ENCODE results near the gene WDR27. TPM values are rescaled to one million over a fixed set of nuclear protein-coding genes. Genes with fewer than 3 reads are reported as not detected.

Gene WDR27
- total and polyA plus RNA-seq, 10 of the 15 experiments (the other 5 are each of a cell fraction or from before 2014, with no cell fraction given) = 1.9 to 33.2 (median 19.0) TPM

GRCh38 chr6:169502445-169502844 lies 199.4 kb downstream of the WDR27 start:
- no peaks in the 10 kb centered on the region for H3K27me3 ChIP-seq (replicated peaks in 1 of 2; ENCODE audit: control insufficient read depth in 2 of 2, insufficient read depth in 2 of 2, low read length in 1 of 2)
- no peaks in the 10 kb centered on the region for H3K4me1 ChIP-seq (ENCODE audit: control insufficient read depth, insufficient read depth, low read length)
- no peak overlapping the region for H2AFZ ChIP-seq (ENCODE audit: control insufficient read depth, low read depth, low read length)
- no TSS peak for BruUV-seq (replicated peaks)
- TF ChIP-seq NFYA (IDR thresholded peaks at IDR 0.05; ENCODE audit: borderline replicate concordance, low read depth, low read length) (no peak), NFYB (IDR thresholded peaks at IDR 0.05; ENCODE audit: insufficient read depth, low read depth, low read length) (no peak), HDAC2 (IDR thresholded peaks at IDR 0.05) (no peak)
- ATAC-seq (no peak), DNase-seq (ENCODE audit: low read depth, low spot score) (no peak), FAIRE-seq (no peak)
- CTCF ChIA-PET = no interaction called here
- no peaks in the 10 kb centered on the region for H3K36me3 ChIP-seq (ENCODE audit: control insufficient read depth in 2 of 2, insufficient read depth in 2 of 2, low read length in 1 of 2)
- in situ Hi-C loops (cut with MboI) (no loop called here), intact Hi-C loops (cut with micrococcal nuclease; ENCODE audit: unreplicated experiment) (no loop called here)
- no peaks in the 10 kb centered on the region for H3K9me3 ChIP-seq (replicated peaks; ENCODE audit: control insufficient read depth, insufficient read depth, low read length)
- no peak overlapping the region for H3K27ac ChIP-seq (ENCODE audit: control insufficient read depth, insufficient read depth)
- H3K4me3 ChIP-seq = no peak overlapping the region
- no peaks in the 10 kb centered on the region for H4K20me1 ChIP-seq (ENCODE audit: control insufficient read depth, insufficient read depth)
- H3K9ac ChIP-seq (ENCODE audit: control insufficient read depth, insufficient read depth, low read length) = no peak overlapping the region
- no peak overlapping the region for H3K4me2 ChIP-seq (ENCODE audit: control insufficient read depth, insufficient read depth)
- RAD21 ChIA-PET (ENCODE audit: unreplicated experiment) = no interaction called here
- POLR2A ChIA-PET = no interaction called here
- WGBS (ENCODE audit: insufficient coverage, insufficient replicate concordance, low lambda C conversion rate, missing lambda C conversion rate) = 69% methylated on average over 16 of the region's 22 CpGs
- no peaks in the 10 kb centered on the region for H3K79me2 ChIP-seq (ENCODE audit: control insufficient read depth, insufficient read depth, low read length)
- SMC1A ChIA-PET (ENCODE audit: uncharacterized antibody, unreplicated experiment) = no interaction called here

GRCh38 chr6:169501777-169502313 lies 200.0 kb downstream of the WDR27 start:
- no peak overlapping the region for H3K9ac ChIP-seq (ENCODE audit: control insufficient read depth, insufficient read depth, low read length)
- no peak overlapping the region for H3K27ac ChIP-seq (ENCODE audit: control insufficient read depth, insufficient read depth)
- H3K79me2 ChIP-seq (ENCODE audit: control insufficient read depth, insufficient read depth, low read length) = no peaks in the 10 kb centered on the region
- FAIRE-seq (no peak), ATAC-seq (no peak), DNase-seq (ENCODE audit: low read depth, low spot score) (no peak)
- H3K4me3 ChIP-seq = no peak overlapping the region
- H3K4me2 ChIP-seq (ENCODE audit: control insufficient read depth, insufficient read depth) = no peak overlapping the region
- WGBS (ENCODE audit: insufficient coverage, insufficient replicate concordance, low lambda C conversion rate, missing lambda C conversion rate) = 91% methylated on average over 32 of the region's 32 CpGs
- BruUV-seq (replicated peaks) = no TSS peak
- no peaks in the 10 kb centered on the region for H3K4me1 ChIP-seq (ENCODE audit: control insufficient read depth, insufficient read depth, low read length)
- no peaks in the 10 kb centered on the region for H4K20me1 ChIP-seq (ENCODE audit: control insufficient read depth, insufficient read depth)
- no peaks in the 10 kb centered on the region for H3K27me3 ChIP-seq (replicated peaks in 1 of 2; ENCODE audit: control insufficient read depth in 2 of 2, insufficient read depth in 2 of 2, low read length in 1 of 2)
- ChIA-PET POLR2A (no interaction called here), CTCF (no interaction called here), SMC1A (ENCODE audit: uncharacterized antibody, unreplicated experiment) (no interaction called here), RAD21 (ENCODE audit: unreplicated experiment) (no interaction called here)
- no peaks in the 10 kb centered on the region for H3K9me3 ChIP-seq (replicated peaks; ENCODE audit: control insufficient read depth, insufficient read depth, low read length)
- H2AFZ ChIP-seq (ENCODE audit: control insufficient read depth, low read depth, low read length) = no peak overlapping the region
- H3K36me3 ChIP-seq (ENCODE audit: control insufficient read depth in 2 of 2, insufficient read depth in 2 of 2, low read length in 1 of 2) = no peaks in the 10 kb centered on the region
- in situ Hi-C loops (cut with MboI) (no loop called here), intact Hi-C loops (cut with micrococcal nuclease; ENCODE audit: unreplicated experiment) (no loop called here)
- no peak for TF ChIP-seq ELK1 (IDR thresholded peaks at IDR 0.05; ENCODE audit: low read depth, low read length)
- TF ChIP-seq RAD21 (IDR thresholded peaks at IDR 0.05; ENCODE audit: insufficient read depth, low read depth, low read length) = no peak
- no peak for TF ChIP-seq IKZF1 (conservative IDR thresholded peaks at IDR 0.05)
- TF ChIP-seq IKZF2 (IDR thresholded peaks at IDR 0.05) = no peak
- TF ChIP-seq E2F4 (IDR thresholded peaks at IDR 0.05; ENCODE audit: low read depth, low read length) = no peak
- no peak for TF ChIP-seq ZNF592 (IDR thresholded peaks at IDR 0.05)
